ENCODE measurements around the gene ACAD9.

- no peak for TF ChIP-seq POLR2A (IDR thresholded peaks at IDR 0.05)
- TF ChIP-seq CTCF (IDR thresholded peaks at IDR 0.05): no peak
- no peak for TF ChIP-seq EP300 (IDR thresholded peaks at IDR 0.05)
- no peak for TF ChIP-seq POLR2AphosphoS5 (IDR thresholded peaks at IDR 0.05)
Observed at GRCh38 chr3:128846486-128846891, 32.9 kb upstream of the ACAD9 start.
